ENCODE measurements around the gene PLAC1.

GRCh38 chrX:134592303-134592702, 66.0 kb downstream of the PLAC1 start:
- TF ChIP-seq, protein P1, sequence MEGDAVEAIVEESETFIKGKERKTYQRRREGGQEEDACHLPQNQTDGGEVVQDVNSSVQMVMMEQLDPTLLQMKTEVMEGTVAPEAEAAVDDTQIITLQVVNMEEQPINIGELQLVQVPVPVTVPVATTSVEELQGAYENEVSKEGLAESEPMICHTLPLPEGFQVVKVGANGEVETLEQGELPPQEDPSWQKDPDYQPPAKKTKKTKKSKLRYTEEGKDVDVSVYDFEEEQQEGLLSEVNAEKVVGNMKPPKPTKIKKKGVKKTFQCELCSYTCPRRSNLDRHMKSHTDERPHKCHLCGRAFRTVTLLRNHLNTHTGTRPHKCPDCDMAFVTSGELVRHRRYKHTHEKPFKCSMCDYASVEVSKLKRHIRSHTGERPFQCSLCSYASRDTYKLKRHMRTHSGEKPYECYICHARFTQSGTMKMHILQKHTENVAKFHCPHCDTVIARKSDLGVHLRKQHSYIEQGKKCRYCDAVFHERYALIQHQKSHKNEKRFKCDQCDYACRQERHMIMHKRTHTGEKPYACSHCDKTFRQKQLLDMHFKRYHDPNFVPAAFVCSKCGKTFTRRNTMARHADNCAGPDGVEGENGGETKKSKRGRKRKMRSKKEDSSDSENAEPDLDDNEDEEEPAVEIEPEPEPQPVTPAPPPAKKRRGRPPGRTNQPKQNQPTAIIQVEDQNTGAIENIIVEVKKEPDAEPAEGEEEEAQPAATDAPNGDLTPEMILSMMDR (conservative IDR thresholded peaks at IDR 0.05; ENCODE audit: low read depth, low read length): no peak
- TF ChIP-seq CEBPB (IDR thresholded peaks at IDR 0.05; ENCODE audit: low read depth, low read length): no peak
- no peak for TF ChIP-seq SMC3 (IDR thresholded peaks at IDR 0.05; ENCODE audit: low read depth, low read length)
- TF ChIP-seq POLR2A (IDR thresholded peaks at IDR 0.05; ENCODE audit: low read depth, low read length): no peak
- TF ChIP-seq RCOR1 (IDR thresholded peaks at IDR 0.05; ENCODE audit: insufficient replicate concordance, low read length): no peak
- TF ChIP-seq RAD21 (IDR thresholded peaks at IDR 0.05; ENCODE audit: low read length): no peak
- TF ChIP-seq MXI1 (IDR thresholded peaks at IDR 0.05; ENCODE audit: borderline replicate concordance, low read depth, low read length): no peak
- TF ChIP-seq, protein P2, sequence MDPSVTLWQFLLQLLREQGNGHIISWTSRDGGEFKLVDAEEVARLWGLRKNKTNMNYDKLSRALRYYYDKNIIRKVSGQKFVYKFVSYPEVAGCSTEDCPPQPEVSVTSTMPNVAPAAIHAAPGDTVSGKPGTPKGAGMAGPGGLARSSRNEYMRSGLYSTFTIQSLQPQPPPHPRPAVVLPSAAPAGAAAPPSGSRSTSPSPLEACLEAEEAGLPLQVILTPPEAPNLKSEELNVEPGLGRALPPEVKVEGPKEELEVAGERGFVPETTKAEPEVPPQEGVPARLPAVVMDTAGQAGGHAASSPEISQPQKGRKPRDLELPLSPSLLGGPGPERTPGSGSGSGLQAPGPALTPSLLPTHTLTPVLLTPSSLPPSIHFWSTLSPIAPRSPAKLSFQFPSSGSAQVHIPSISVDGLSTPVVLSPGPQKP (IDR thresholded peaks at IDR 0.05; ENCODE audit: borderline replicate concordance, low read depth, low read length): no peak
- TF ChIP-seq RFX5 (IDR thresholded peaks at IDR 0.05; ENCODE audit: low read depth, low read length): no peak
- TF ChIP-seq NFE2L2 (IDR thresholded peaks at IDR 0.05; ENCODE audit: low read depth, low read length): no peak
- TF ChIP-seq BHLHE40 (IDR thresholded peaks at IDR 0.05; ENCODE audit: low read depth, low read length): no peak
- TF ChIP-seq USF2 (IDR thresholded peaks at IDR 0.05; ENCODE audit: low read depth, low read length): no peak
- TF ChIP-seq MAFK (IDR thresholded peaks at IDR 0.05; ENCODE audit: low read depth, low read length): no peak
- TF ChIP-seq MAZ (IDR thresholded peaks at IDR 0.05; ENCODE audit: borderline replicate concordance, low read depth, low read length): no peak

Measured in IMR-90 (cell line).